GM12872 (cell line): Measurements from ENCODE around the gene NUDT21.

ENCODE experiments used
- TF ChIP-seq, protein P1 (sequence below): IDR thresholded peaks from 3 replicates; pipeline ENCODE4 v1.5.1; 2011; ENCODE audit warnings: low read depth, mild to moderate bottlenecking, low read length, moderate library complexity; ENCODE audit not compliant: insufficient read depth

NUDT21 gene

DNA sequence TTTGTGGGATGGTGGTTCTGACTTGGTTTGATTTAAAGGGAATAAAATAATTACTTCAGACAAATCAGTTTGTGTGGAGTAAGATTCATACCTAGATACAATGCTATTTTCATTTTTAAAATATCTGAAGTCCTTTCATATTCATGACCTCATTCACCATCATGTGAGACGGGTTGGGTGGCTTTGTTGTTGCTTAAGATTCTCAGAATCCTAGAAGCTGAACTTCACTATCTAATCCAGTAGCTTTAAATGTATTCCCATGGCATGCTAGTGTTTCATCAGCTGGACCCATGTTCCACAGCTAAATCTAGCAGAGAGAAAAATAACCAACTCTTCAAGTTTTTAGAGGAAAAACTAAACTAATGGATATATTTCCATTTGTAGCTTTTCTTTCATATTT lies 23.0 kb downstream of the NUDT21 start:
- TF ChIP-seq, protein P1, sequence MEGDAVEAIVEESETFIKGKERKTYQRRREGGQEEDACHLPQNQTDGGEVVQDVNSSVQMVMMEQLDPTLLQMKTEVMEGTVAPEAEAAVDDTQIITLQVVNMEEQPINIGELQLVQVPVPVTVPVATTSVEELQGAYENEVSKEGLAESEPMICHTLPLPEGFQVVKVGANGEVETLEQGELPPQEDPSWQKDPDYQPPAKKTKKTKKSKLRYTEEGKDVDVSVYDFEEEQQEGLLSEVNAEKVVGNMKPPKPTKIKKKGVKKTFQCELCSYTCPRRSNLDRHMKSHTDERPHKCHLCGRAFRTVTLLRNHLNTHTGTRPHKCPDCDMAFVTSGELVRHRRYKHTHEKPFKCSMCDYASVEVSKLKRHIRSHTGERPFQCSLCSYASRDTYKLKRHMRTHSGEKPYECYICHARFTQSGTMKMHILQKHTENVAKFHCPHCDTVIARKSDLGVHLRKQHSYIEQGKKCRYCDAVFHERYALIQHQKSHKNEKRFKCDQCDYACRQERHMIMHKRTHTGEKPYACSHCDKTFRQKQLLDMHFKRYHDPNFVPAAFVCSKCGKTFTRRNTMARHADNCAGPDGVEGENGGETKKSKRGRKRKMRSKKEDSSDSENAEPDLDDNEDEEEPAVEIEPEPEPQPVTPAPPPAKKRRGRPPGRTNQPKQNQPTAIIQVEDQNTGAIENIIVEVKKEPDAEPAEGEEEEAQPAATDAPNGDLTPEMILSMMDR: no peak

DNA sequence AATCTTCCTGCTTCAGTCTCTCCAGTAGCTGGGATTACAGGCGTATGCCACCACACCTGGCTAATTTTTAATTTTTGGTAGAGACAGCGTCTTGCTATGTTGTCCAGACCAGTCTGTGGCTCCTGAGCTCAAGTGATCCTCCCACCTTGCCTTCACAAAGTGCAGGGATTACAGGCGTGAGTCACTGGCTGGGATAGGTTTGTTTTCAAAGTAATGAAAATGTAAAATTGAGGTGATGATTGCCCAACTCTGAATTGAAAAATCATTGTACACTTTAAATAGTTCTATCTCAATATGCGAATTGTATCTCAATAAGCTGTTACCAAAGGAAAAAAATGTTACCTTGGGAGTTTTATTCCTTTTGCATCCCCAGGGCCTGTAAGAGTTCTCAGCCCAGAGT lies 24.5 kb downstream of the NUDT21 start:
- TF ChIP-seq, protein P1: no peak

DNA sequence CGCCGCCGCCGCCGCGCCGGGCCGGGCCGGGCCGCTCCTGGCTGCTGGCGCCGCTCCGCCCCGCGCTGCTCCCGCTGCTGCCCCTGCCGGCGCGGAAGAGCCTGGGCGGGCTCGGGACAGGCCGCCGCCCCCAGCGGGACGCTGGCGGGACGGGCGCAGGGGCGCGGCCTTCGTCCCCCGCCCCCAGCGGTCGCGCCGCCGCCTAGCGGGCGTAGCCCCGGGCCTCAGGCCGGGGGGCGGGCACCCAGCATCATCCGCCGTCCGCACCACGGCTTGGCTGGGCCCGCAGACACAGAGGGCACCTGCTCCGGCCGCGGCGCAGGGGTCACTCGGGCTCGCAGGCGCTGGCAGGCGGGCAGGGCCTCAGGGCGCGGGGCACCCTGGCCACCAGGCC lies 25.7 kb downstream of the NUDT21 start, which contains the start of gene AMFR:
AMFR (minus strand) TSS at position 107 of the 394 bp plus-strand sequence. CDS start 218 bp downstream, outside the sequence.
- TF ChIP-seq, protein P1: peak; percentile 45; the same call in 1 of the 3 replicates

DNA sequence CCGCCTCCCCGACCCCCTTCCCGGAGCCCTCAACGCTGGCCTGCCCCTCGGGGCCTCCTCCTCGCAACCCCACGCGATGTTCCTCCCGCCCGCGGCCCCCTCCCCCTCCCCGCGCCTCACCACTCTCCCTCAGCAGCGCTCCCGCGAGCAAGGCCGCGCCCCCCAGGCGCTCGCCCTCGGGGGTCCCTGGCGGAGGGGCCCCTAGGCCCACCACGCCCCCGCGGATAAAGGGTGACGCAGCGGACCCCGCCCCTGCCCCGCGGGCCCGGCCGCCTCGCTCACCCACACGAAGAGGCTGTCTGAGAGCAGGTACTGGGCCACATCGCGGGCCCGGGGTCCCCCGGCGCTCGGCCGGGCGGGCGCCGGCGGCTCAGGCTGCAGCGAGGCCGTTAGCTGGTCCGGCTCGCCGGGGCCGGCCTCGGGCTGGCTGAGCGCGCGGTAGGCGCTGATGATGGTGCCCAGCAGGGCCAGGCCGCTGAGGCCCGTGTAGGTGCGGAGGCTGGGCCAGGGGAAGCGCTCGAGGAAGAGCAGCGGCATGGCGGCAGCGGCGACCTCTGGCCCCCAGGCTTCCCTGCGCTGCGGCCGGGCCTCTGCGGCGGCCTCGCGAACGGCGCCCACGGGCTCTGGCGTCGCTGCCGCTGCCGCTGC lies 26.2 kb downstream of the NUDT21 start:
- TF ChIP-seq, protein P1: no peak

GRCh38 chr16:56424404-56424764 lies 26.7 kb downstream of the NUDT21 start:
- TF ChIP-seq, protein P1: no peak

DNA sequence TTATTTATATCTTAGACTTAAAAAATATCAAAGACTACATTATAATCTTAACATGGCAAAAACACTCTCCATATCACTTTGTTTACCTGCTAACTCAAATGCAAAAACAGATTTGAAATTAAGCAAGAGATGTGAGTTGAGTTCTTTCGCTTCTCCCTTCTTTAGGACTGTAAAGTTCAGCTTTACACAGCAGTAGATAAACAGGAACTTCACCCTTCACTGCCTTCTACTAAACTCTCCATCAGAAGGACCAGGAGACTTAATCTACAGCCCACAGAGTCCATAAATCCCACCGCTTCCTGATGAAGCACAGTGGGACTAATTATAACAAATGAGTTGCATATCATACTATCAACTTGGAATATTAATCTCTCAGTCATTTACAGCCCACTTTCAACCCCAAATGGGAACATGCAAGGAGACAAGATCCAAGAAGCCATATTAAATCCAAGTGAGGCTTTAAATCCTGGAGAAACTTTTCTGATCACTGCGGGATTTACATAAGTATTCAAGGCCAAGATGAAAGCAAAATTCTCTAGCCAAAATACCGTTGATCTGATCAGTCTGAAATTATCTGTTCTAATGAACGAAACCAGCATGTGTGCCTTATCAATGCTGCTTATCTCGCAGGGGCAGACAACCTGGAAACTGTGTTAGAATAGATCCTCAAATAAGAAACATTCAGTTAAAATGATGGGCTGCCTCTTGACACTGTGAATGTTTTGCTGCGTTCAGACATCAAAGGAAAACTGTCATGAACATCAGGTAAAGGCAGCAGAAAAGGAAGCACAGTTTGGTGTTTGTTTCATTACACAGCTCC lies 27.3 kb downstream of the NUDT21 start:
- TF ChIP-seq, protein P1: no peak

GRCh38 chr16:56422896-56423441 lies 28.2 kb downstream of the NUDT21 start:
- TF ChIP-seq, protein P1: no peak
